HG02840 (cell line): ENCODE data around the gene ANKRD30BL.
"Not testable (repeated sequence)": the region's sequence is repeated elsewhere in the genome, so short reads cannot be mapped to it uniquely, and the experiment has no call there.

Experiments
- ATAC-seq: cut with Tn5 transposase; IDR thresholded peaks from one replicate; pipeline ENCODE4 v1.9.1; 2021; ENCODE audit warnings: mild to moderate bottlenecking, moderate library complexity, moderate number of reproducible peaks; ENCODE audit not compliant: unreplicated experiment, low FRiP score

Gene ANKRD30BL, protein sequence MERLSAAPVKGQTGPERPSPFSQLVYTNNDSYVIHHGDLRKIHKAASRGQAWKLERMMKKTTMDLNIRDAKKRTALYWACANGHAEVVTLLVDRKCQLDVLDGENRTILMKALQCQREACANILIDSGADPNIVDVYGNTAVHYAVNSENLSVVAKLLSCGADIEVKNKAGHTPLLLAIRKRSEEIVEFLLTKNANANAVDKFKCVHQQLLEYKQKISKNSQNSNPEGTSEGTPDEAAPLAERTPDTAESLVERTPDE

DNA sequence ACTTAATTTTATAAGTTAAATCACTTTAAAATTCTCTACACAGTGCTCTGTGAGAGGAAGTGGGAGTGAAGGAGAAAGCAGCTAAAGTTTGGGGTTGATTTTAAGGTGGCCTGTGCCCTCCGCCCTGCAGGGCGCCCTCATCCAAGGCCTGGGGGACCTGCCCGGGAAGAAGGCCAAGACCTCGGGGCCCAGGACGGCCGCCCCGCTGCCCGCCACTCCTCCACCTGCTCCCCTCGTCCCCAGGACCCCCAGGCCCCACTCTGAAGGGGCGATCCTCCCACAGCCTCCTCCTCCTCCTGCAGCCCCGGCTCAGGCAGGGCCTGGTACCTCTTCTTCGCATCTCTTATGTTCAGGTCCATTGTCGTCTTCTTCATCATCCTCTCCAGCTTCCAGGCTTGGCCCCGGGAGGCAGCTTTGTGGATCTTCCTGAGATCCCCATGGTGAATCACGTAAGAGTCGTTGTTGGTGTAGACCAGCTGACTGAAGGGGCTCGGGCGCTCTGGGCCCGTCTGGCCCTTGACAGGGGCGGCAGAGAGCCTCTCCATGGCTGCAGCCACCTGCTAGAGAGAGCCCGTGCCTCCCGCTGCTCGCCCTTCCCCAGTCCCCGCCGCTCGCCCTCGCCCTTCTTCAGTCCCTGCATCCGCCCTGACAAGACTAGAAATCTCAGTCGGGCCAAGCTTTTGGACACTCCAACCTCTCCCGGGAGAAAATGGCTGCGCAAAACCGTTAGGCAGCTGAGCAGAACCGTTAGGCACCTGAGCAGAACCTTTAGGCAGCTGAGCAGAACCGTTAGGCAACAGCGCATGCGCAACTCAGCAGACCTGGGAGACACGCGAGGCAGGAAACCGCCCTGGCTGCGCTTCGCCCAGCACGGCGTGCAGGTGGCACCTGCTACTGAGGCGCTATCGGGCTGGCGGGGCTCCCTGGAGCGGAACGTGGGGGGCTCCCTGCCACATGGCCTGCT, at the start of gene ANKRD30BL:
Gene ANKRD30BL (minus strand): TSS at position 792 of the 964 bp plus-strand sequence. CDS start 247 bp downstream, at position 545.
- not testable (repeated sequence) for ATAC-seq

DNA sequence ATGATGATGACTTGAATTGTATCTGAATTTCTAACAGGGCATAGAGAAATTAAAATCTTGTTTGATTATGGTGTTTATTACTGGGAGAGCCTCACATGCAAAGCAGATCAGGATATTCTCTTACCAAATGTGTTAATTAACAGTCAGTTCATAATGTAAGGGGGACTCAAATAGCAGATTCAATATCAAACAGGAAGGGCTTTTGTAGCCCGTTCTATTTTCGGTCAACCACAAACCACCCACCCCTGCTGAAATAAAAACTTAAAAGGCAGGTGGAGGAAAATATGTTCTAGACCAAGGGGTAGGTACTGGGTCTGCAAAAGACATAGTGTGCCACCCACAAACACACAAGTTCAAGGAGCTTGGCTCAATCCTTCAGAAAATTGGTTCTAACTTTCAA, 41.1 kb upstream of the ANKRD30BL start:
- ATAC-seq = not testable (repeated sequence)

GRCh38 chr2:132192854-132193253, 31.1 kb upstream of the ANKRD30BL start:
- not testable (repeated sequence) for ATAC-seq

- ATAC-seq = not testable (repeated sequence)
Observed at GRCh38 chr2:132167100-132167499, 5.3 kb upstream of the ANKRD30BL start.

GRCh38 chr2:132162125-132162660, 441 bp upstream of the ANKRD30BL start:
- ATAC-seq = not testable (repeated sequence)

DNA sequence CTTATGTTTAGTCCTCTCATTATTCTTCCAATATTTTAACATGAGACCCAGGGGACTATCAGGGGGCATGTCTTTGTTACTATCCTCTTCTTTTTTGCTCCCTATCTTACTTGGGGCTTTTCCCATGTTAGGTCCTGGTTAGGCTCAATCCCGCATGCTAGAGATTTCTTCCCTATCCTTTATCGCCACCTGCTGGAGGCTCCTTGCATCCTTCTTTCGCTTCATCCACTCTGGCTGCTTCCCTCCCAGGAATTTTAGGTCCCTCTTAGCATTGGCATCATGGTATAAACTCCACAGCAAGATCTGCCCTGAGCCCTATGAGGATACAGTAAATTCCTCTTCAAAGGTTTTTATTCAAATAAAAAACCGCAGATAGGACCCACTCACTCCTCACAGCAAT, 15.0 kb downstream of the ANKRD30BL start:
- not testable (repeated sequence) for ATAC-seq
